DMS 273 (cell line): ENCODE measurements around the gene TNFAIP8.
A peak's percentile ranks its signal among the peaks of the same experiment; 100 is the strongest.

Experiments
- DNase-seq: peaks from one replicate; lab custom pipeline; 2025; ENCODE audit not compliant: unreplicated experiment; lab: John Stamatoyannopoulos, UW

TNFAIP8 gene

GRCh38 chr5:119355685-119356611 lies at the start of gene TNFAIP8:
Gene TNFAIP8, plus strand, starts transcription at chr5:119356019. Its CDS starts 72 bp downstream, at chr5:119356091.
- peak; percentile 53 for DNase-seq

- DNase-seq: no peak
These were observed 48.6 kb upstream of the TNFAIP8 start for GRCh38 chr5:119307170-119307569.

GRCh38 chr5:119309326-119309725 lies 46.5 kb upstream of the TNFAIP8 start:
- no peak for DNase-seq

- no peak for DNase-seq
These were observed 44.1 kb upstream of the TNFAIP8 start for GRCh38 chr5:119311688-119312087.

- no peak for DNase-seq
These were observed 43.4 kb upstream of the TNFAIP8 start for GRCh38 chr5:119312403-119312802.

GRCh38 chr5:119313197-119313596 lies 42.6 kb upstream of the TNFAIP8 start:
- no peak for DNase-seq

- no peak for DNase-seq
These were observed 41.9 kb upstream of the TNFAIP8 start for GRCh38 chr5:119313658-119314605.

GRCh38 chr5:119315516-119315949 lies 40.3 kb upstream of the TNFAIP8 start:
- peak; percentile 59 for DNase-seq

- no peak for DNase-seq
These were observed 39.7 kb upstream of the TNFAIP8 start for GRCh38 chr5:119316086-119316485.

- no peak for DNase-seq
These were observed 38.9 kb upstream of the TNFAIP8 start for GRCh38 chr5:119316906-119317305.

GRCh38 chr5:119318256-119318894 lies 37.4 kb upstream of the TNFAIP8 start:
- DNase-seq: no peak

GRCh38 chr5:119319401-119319800 lies 36.4 kb upstream of the TNFAIP8 start:
- DNase-seq: no peak

- DNase-seq: no peak
These were observed 35.9 kb upstream of the TNFAIP8 start for GRCh38 chr5:119319890-119320289.

- DNase-seq: no peak
These were observed 34.1 kb upstream of the TNFAIP8 start for GRCh38 chr5:119321569-119322311.

- peak; percentile 49 for DNase-seq
These were observed 33.4 kb upstream of the TNFAIP8 start for GRCh38 chr5:119322312-119322947.

- peak; percentile 44 for DNase-seq
These were observed 32.8 kb upstream of the TNFAIP8 start for GRCh38 chr5:119322948-119323537.

GRCh38 chr5:119323601-119324000 lies 32.2 kb upstream of the TNFAIP8 start:
- peak; percentile 94 for DNase-seq

- no peak for DNase-seq
These were observed 31.0 kb upstream of the TNFAIP8 start for GRCh38 chr5:119324842-119325241.

- no peak for DNase-seq
These were observed 28.8 kb upstream of the TNFAIP8 start for GRCh38 chr5:119327018-119327417.
